Endothelial cell of umbilical vein (primary cell): Measurements from ENCODE around the gene TOX2. TPM values are rescaled to one million over a fixed set of nuclear protein-coding genes. Genes with fewer than 3 reads are reported as not detected.

ENCODE experiments used
- BruUV-seq: library from RNA; stranded (reverse); fragments of 400-500 nt; replicated peaks from 2 replicates; lab custom pipeline; 2021; lab: Mats Ljungman, UMichigan
- CTCF ChIA-PET: fragments of 300-600, 350-600 bp; sonication (Branson Sonifier 250); formaldehyde crosslinking; loops from one replicate; lab custom pipeline; 2021; ENCODE audit warnings: antibody characterized with exemption, inconsistent platforms; lab: Charles Lee
- POLR2A ChIA-PET: fragments of 300-600, 350-600 bp; sonication (Branson Sonifier 250); formaldehyde crosslinking; loops from one replicate; lab custom pipeline; 2021; ENCODE audit warnings: antibody characterized with exemption, inconsistent platforms; lab: Charles Lee
- DNase-seq: peaks from one replicate; pipeline ENCODE4 v3.0.0-alpha.2; 2011; ENCODE audit warnings: low read depth, low spot score
- FAIRE-seq: peaks from 2 replicates; lab custom pipeline; 2011; peaks lifted over from hg19 to GRCh38; lab: Jason Lieb, UNC
- H2AFZ ChIP-seq: 2 replicates; pipeline ENCODE4 v1.6.0; 2012; ENCODE audit warnings: low read depth, low read length, control low read depth, inconsistent platforms
- H3K27ac ChIP-seq: 2 replicates; pipeline ENCODE4 v1.5.1; 2011; ENCODE audit warnings: low read depth, mild to moderate bottlenecking, control low read depth, low read length, moderate library complexity; ENCODE audit not compliant: insufficient read depth
- H3K27me3 ChIP-seq, 2 experiments: 2 replicates each; pipeline versions ENCODE4 v1.6.0 to v1.6.1; 2011; ENCODE audit warnings: low read length in 2 of 2, mixed read lengths in 1 of 2; ENCODE audit not compliant: control insufficient read depth in 2 of 2, insufficient read depth in 2 of 2
- H3K36me3 ChIP-seq, 2 experiments: 2 replicates in 1 of 2; 3 replicates in 1 of 2; pipeline ENCODE4 v1.5.1; 2011; ENCODE audit warnings: low read length in 2 of 2, mild to moderate bottlenecking in 1 of 2, moderate library complexity in 1 of 2; ENCODE audit not compliant: control insufficient read depth in 2 of 2, insufficient read depth in 2 of 2; ENCODE audit errors: extremely low read depth in 1 of 2
- H3K4me1 ChIP-seq: 3 replicates; pipeline ENCODE4 v1.5.1; 2011; ENCODE audit warnings: mild to moderate bottlenecking, low read length; ENCODE audit not compliant: control insufficient read depth, insufficient read depth; ENCODE audit errors: extremely low read depth
- H3K4me2 ChIP-seq: 2 replicates; pipeline ENCODE4 v1.6.1; 2011; ENCODE audit warnings: low read length, control low read depth, mixed read lengths; ENCODE audit not compliant: insufficient read depth
- H3K4me3 ChIP-seq, 3 experiments: fragments of 200-600 bp in 1 of 3; sonication (generic), shearing (Covaris generic) in 1 of 3; replicated peaks in 1 of 3; 2 replicates each; pipeline ENCODE4 v1.5.1; 2011 to 2016; ENCODE audit warnings: control low read depth in 3 of 3, low read length in 3 of 3, mild to moderate bottlenecking in 2 of 3, inconsistent platforms in 1 of 3, low read depth in 1 of 3, moderate library complexity in 1 of 3; ENCODE audit not compliant: insufficient read depth in 1 of 3
- H3K79me2 ChIP-seq: 2 replicates; pipeline ENCODE4 v1.6.0; 2012; ENCODE audit warnings: low read length, inconsistent platforms; ENCODE audit not compliant: control insufficient read depth, insufficient read depth
- H3K9ac ChIP-seq: replicated peaks from 2 replicates; pipeline ENCODE3; 2011; ENCODE audit warnings: low read length, control low read depth; ENCODE audit not compliant: insufficient read depth; ENCODE audit errors: extremely low read depth
- H3K9me1 ChIP-seq: replicated peaks from 3 replicates; pipeline ENCODE4 v1.6.0; 2011; ENCODE audit warnings: mild to moderate bottlenecking, low read length; ENCODE audit not compliant: control insufficient read depth, insufficient read depth; ENCODE audit errors: extremely low read depth
- H3K9me3 ChIP-seq: replicated peaks from 2 replicates; pipeline ENCODE4 v1.5.1; 2012; ENCODE audit warnings: low read length, inconsistent platforms; ENCODE audit not compliant: control insufficient read depth, insufficient read depth
- H4K20me1 ChIP-seq: replicated peaks from 2 replicates; pipeline ENCODE3; 2011; ENCODE audit warnings: mild to moderate bottlenecking, low read length; ENCODE audit not compliant: control insufficient read depth, insufficient read depth; ENCODE audit errors: extremely low read depth
- CTCF ChIP-seq, 2 donors: IDR thresholded peaks; 1 replicate in 1 of 2; 2 replicates in 1 of 2; pipeline ENCODE4 v1.5.1; 2011; ENCODE audit warnings: low read length in 2 of 2, mild to moderate bottlenecking in 2 of 2, moderate library complexity in 2 of 2, control low read depth in 1 of 2, inconsistent platforms in 1 of 2, low read depth in 1 of 2; ENCODE audit not compliant: insufficient read depth in 1 of 2; ENCODE audit errors: extremely low read depth in 1 of 2
- EZH2 ChIP-seq: IDR thresholded peaks from 2 replicates; pipeline ENCODE4 v1.6.1; 2012; ENCODE audit warnings: borderline replicate concordance, low read depth, mild to moderate bottlenecking, moderate library complexity, low read length, inconsistent platforms; ENCODE audit not compliant: severe bottlenecking
- FOS ChIP-seq: IDR thresholded peaks from 2 replicates; pipeline ENCODE4 v1.6.1; 2011; ENCODE audit warnings: mild to moderate bottlenecking, low read length, moderate library complexity, borderline replicate concordance; ENCODE audit not compliant: insufficient read depth
- GATA2 ChIP-seq: IDR thresholded peaks from 2 replicates; pipeline ENCODE4 v1.7.0; 2011; ENCODE audit warnings: low read depth, mild to moderate bottlenecking, moderate library complexity, mixed read lengths, low read length; ENCODE audit not compliant: insufficient read length, insufficient read depth
- JUN ChIP-seq: IDR thresholded peaks from 2 replicates; pipeline ENCODE4 v1.6.1; 2011; ENCODE audit warnings: borderline replicate concordance, low read depth; ENCODE audit not compliant: insufficient read length, insufficient read depth
- MAX ChIP-seq: IDR thresholded peaks from 2 replicates; pipeline ENCODE4 v1.6.1; 2011; ENCODE audit not compliant: insufficient read depth, insufficient read length
- MYC ChIP-seq: IDR thresholded peaks from one replicate; pipeline ENCODE4 v1.6.1; 2011; ENCODE audit warnings: mild to moderate bottlenecking, low read depth, low read length
- POLR2A ChIP-seq: IDR thresholded peaks from 2 replicates; pipeline ENCODE4 v1.6.1; 2012; ENCODE audit warnings: low read depth, mild to moderate bottlenecking, control low read depth, low read length
- POLR2AphosphoS5 ChIP-seq: IDR thresholded peaks from 2 replicates; pipeline ENCODE4 v1.6.1; 2012; ENCODE audit warnings: low read depth, mild to moderate bottlenecking, control low read depth, low read length, moderate library complexity; ENCODE audit not compliant: insufficient read depth
- dilution Hi-C: fragments of 300-500 bp; cut with MboI; formaldehyde crosslinking; loops from one replicate; pipeline ENCODE4 v1.15.0; 2019; ENCODE audit warnings: low sequenced_read_pairs; ENCODE audit not compliant: extremely low pct_ligation_motif_present
- intact Hi-C: fragments of 100-400 bp; cut with micrococcal nuclease; formaldehyde crosslinking; loops from one replicate; pipeline ENCODE4 v1.10.0; 2022
- polyA plus RNA-seq, 4 experiments: library from polyadenylated mRNA; depleted of rRNA in 3 of 4; stranded (reverse) in 3 of 4; unstranded in 1 of 4; fragments of >200 nt; gene quantifications; 2 replicates each; pipeline versions ENCODE4 v1.2.1 to v1.2.3, GENCODE V29; 2011 to 2012; ENCODE audit warnings: missing spikeins in 1 of 4
- total RNA-seq: library from RNA; stranded (reverse); gene quantifications from 2 replicates; pipeline ENCODE4 v1.2.3, GENCODE V29; 2021

Gene TOX2
- total and polyA plus RNA-seq, 2 donors (not counting 3 experiments of a cell fraction or from before 2014, with no cell fraction given) = 7.0 to 18.6 TPM

GRCh38 chr20:43934833-43935232 is 20.2 kb downstream of the TOX2 start:
- Histone ChIP-seq H3K79me2 (no peaks in the 10 kb centered on the region), H3K9ac (no peak overlapping the region), H3K9me3 (no peaks in the 10 kb centered on the region), H2AFZ (no peak overlapping the region), H3K27ac (no peak overlapping the region), H3K36me3 (no peaks in the 10 kb centered on the region), H4K20me1 (no peaks in the 10 kb centered on the region), H3K9me1 (no peaks in the 10 kb centered on the region), H3K27me3 (no peaks in the 10 kb centered on the region), H3K4me1 (peaks cover 13% of the 10 kb centered on the region), H3K4me2 (no peak overlapping the region), H3K4me3 (no peak overlapping the region)
- FAIRE-seq = no peak
- dilution Hi-C loops (no loop called here), intact Hi-C loops (no loop called here)
- no peak for DNase-seq
- no TSS peak for BruUV-seq
- ChIA-PET POLR2A (no interaction called here), CTCF (interaction anchor here (1.3 kb wide), 1 partner anchor 13 kb away, joined by 4 read pairs; no protein-coding TSS in a partner anchor)
- TF ChIP-seq MYC = no peak
- TF ChIP-seq EZH2 = no peak
- no peak for TF ChIP-seq CTCF (IDR thresholded peaks at IDR 0.05; ENCODE audit: extremely low read depth in 1 of 2, insufficient read depth in 1 of 2, low read depth in 1 of 2, low read length in 2 of 2)
- TF ChIP-seq GATA2 = no peak
- no peak for TF ChIP-seq MAX
- TF ChIP-seq POLR2AphosphoS5 = no peak
- TF ChIP-seq POLR2A = no peak
- no peak for TF ChIP-seq FOS
- TF ChIP-seq JUN = no peak
